ENCODE results near the gene DOLPP1. TPM values are rescaled to one million over a fixed set of nuclear protein-coding genes. Genes with fewer than 3 reads are reported as not detected.
A peak's percentile ranks its signal among the peaks of the same experiment; 100 is the strongest.

The DOLPP1 gene
- total RNA-seq, 1 donor from 2014 or later, result 13.2 TPM

DNA sequence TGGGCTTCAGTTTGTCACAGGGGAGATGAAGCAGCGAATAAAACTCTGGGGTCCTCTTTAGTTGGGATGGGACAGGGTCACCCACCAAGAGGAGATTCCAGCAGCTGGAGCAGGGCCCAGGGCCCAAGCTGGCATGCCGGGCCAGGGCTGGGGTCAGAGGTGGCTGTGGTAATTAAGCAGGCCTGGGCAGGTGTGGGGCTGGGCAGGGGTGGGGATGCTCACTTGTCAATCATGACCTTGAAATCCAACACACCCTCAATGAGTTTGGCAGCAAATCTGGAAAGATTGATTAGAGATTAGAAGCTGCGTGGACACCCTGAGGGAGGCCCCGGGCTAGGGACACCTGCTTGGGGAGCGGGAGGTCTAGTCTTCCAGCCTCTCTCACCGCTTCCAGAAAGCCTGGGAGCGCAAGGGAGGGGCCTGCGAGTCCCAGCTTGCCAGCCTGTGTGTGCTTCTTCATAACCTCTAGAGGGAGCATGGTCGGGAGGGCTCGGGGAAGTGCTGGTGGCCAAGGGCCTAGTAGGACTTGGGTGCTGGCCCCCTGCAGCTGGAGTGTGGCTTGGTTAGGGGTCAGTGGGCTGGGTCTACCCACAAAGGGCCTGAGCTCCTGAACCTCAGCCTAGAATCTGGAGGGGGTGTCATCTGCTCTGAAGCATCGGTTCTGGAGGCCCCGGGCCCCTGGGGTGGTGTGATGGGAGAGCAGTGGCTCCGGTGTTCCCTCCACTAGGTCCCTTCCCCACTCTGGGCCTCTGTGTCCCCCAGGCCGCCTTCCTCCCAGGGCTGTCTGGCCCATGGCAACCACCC, 22.1 kb downstream of the DOLPP1 start:
- H3K4me3 ChIP-seq, result no peak overlapping the region
- intact Hi-C loops (cut with DNase I), result no loop called here
- H3K36me3 ChIP-seq, result no peaks in the 10 kb centered on the region
- no peaks in the 10 kb centered on the region for H3K4me1 ChIP-seq
- H3K27me3 ChIP-seq, result no peaks in the 10 kb centered on the region
- H3K27ac ChIP-seq, result no peak overlapping the region
- peak; percentile 42 for TF ChIP-seq CTCF (IDR thresholded peaks at IDR 0.05)
- no peaks in the 10 kb centered on the region for H3K9me3 ChIP-seq
- DNase-seq (no peak), ATAC-seq (peak; percentile 63)

DNA sequence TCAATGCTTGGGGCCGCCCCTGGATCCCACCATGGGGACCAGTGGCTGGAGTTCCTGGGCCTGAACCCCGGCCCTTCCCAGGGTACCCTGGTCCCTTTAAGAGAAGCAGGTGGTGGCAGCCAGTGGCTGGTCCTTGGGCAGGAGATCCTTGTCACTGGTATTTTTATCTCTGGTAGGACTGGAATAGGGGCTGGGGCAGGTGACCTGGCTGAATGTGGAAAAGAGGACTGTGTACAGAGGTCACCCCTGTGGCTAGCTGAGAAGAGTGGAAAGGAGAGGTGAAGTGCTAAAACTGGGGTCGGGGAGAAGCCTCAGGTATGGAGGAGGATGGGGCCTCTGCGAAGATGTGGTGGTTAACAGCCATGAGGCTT, 22.7 kb downstream of the DOLPP1 start:
- no peaks in the 10 kb centered on the region for H3K36me3 ChIP-seq
- DNase-seq (no peak), ATAC-seq (no peak)
- no peak overlapping the region for H3K4me3 ChIP-seq
- H3K9me3 ChIP-seq, result no peaks in the 10 kb centered on the region
- no peak overlapping the region for H3K27ac ChIP-seq
- TF ChIP-seq CTCF (IDR thresholded peaks at IDR 0.05), result no peak
- H3K4me1 ChIP-seq, result no peaks in the 10 kb centered on the region
- intact Hi-C loops (cut with DNase I), result no loop called here
- no peaks in the 10 kb centered on the region for H3K27me3 ChIP-seq

GRCh38 chr9:129104051-129104450, 23.1 kb downstream of the DOLPP1 start:
- intact Hi-C loops (cut with DNase I), result no loop called here
- TF ChIP-seq CTCF (IDR thresholded peaks at IDR 0.05), result no peak
- no peak for DNase-seq
- no peaks in the 10 kb centered on the region for H3K36me3 ChIP-seq
- H3K27me3 ChIP-seq, result no peaks in the 10 kb centered on the region
- ATAC-seq, result no peak
- no peaks in the 10 kb centered on the region for H3K9me3 ChIP-seq
- no peak overlapping the region for H3K4me3 ChIP-seq
- H3K27ac ChIP-seq, result no peak overlapping the region
- no peaks in the 10 kb centered on the region for H3K4me1 ChIP-seq

DNA sequence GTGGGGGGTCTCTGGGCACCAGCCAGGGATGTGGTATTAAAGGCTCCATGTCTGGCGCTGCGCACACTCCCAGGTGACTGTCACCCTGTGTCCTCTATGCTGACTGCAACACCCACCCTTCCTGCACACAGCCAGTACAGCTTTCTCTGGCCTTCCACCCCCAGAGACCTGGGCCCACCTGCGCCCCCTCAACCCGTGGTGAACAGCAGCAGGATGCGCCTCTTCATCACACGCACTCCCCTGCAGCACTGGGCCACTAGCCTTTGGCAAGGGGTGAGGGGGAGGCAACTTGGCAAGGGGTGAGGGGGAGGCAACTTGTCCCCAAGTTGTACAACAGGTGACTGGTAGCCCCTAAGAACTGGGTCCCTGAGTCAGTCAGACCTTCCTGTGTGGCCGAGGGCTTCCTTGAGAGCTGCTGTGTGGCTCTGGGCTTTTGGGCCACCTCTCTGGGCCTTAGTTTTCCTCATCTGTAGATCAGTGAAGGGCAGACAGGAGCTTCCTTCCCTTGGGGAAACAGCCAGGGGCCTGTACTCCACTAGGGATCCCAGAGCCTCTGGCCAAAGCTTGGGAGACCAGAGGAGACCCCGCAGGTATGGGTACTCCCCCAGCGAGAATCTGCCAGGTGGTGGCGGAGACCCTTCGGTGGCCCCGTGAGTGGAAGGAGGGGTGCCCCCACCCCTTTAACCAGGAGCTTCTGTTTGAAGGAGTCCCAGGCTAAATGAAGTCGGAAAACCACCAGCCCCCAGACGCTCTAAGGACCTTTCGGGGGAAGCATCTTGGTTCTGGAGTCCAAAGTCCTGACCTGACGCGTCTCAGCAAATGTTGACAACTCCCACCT, 25.2 kb downstream of the DOLPP1 start:
- no peak for TF ChIP-seq CTCF (IDR thresholded peaks at IDR 0.05)
- Histone ChIP-seq H3K36me3 (no peaks in the 10 kb centered on the region), H3K9me3 (no peaks in the 10 kb centered on the region), H3K27me3 (no peaks in the 10 kb centered on the region), H3K4me3 (no peak overlapping the region), H3K27ac (no peak overlapping the region), H3K4me1 (peaks cover 5% of the 10 kb centered on the region)
- ATAC-seq (no peak), DNase-seq (no peak)
- intact Hi-C loops (cut with DNase I), result no loop called here

DNA sequence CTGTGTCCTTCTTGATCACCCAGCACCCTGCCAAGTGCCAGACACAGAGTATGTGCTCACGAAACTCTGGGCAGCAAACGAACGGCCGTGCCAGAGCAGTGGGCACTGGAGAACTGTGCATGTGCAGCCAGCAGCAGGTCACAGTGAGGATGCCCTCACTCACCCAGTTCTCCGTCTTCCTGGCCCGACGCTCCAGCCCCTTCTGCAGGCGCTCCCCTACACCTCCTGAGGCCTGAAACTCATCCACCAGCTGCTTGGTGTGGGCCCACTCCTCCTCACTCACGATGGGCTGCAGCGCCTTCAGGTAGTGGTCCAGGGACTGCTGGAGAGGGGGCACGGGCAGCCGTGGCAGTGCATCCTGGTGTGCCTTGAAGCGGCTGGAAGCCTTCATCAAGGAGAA, 26.7 kb downstream of the DOLPP1 start:
- no peak for DNase-seq
- H3K36me3 ChIP-seq, result no peaks in the 10 kb centered on the region
- no peak overlapping the region for H3K4me3 ChIP-seq
- intact Hi-C loops (cut with DNase I), result no loop called here
- H3K27me3 ChIP-seq, result no peaks in the 10 kb centered on the region
- no peak for ATAC-seq
- H3K9me3 ChIP-seq, result no peaks in the 10 kb centered on the region
- peaks cover 13% of the 10 kb centered on the region for H3K4me1 ChIP-seq
- H3K27ac ChIP-seq, result no peak overlapping the region
- TF ChIP-seq CTCF (IDR thresholded peaks at IDR 0.05), result no peak

All from upper lobe of right lung (tissue), 1 donor.